GM18511 (cell line): ENCODE results near the gene NADSYN1.
A peak's percentile ranks its signal among the peaks of the same experiment; 100 is the strongest.

Source experiments
- ATAC-seq: cut with Tn5 transposase; IDR thresholded peaks from one replicate; pipeline ENCODE4 v1.9.1; 2021; ENCODE audit warnings: mild to moderate bottlenecking, moderate library complexity; ENCODE audit not compliant: unreplicated experiment

NADSYN1 gene

GRCh38 chr11:71432761-71433647 lies 20.0 kb upstream of the NADSYN1 start:
- ATAC-seq = no peak

- no peak for ATAC-seq
These were observed 19.2 kb upstream of the NADSYN1 start for GRCh38 chr11:71433648-71434450.

GRCh38 chr11:71434576-71435130 lies 18.4 kb upstream of the NADSYN1 start:
- no peak for ATAC-seq

GRCh38 chr11:71435278-71435951 lies 17.6 kb upstream of the NADSYN1 start:
- ATAC-seq = no peak

GRCh38 chr11:71436861-71437260 lies 16.1 kb upstream of the NADSYN1 start:
- no peak for ATAC-seq

- ATAC-seq = no peak
These were observed 15.6 kb upstream of the NADSYN1 start for GRCh38 chr11:71437399-71437798.

GRCh38 chr11:71437879-71438278 lies 15.1 kb upstream of the NADSYN1 start:
- ATAC-seq = no peak

- ATAC-seq = no peak
These were observed 14.4 kb upstream of the NADSYN1 start for GRCh38 chr11:71438650-71439049.

- no peak for ATAC-seq
These were observed 12.8 kb upstream of the NADSYN1 start for GRCh38 chr11:71440021-71440755.

- ATAC-seq = no peak
These were observed 11.8 kb upstream of the NADSYN1 start for GRCh38 chr11:71441251-71441650.

GRCh38 chr11:71442123-71442522 lies 10.9 kb upstream of the NADSYN1 start:
- ATAC-seq = no peak

- no peak for ATAC-seq
These were observed 10.1 kb upstream of the NADSYN1 start for GRCh38 chr11:71442880-71443279.

GRCh38 chr11:71443736-71444445 lies 9.1 kb upstream of the NADSYN1 start:
- ATAC-seq = no peak

- no peak for ATAC-seq
These were observed 8.2 kb upstream of the NADSYN1 start for GRCh38 chr11:71444811-71445210.

- no peak for ATAC-seq
These were observed 6.9 kb upstream of the NADSYN1 start for GRCh38 chr11:71446150-71446549.

GRCh38 chr11:71446942-71447688 lies 5.9 kb upstream of the NADSYN1 start:
- ATAC-seq = no peak

- ATAC-seq = no peak
These were observed 5.2 kb upstream of the NADSYN1 start for GRCh38 chr11:71447791-71448256.

GRCh38 chr11:71448257-71449171 lies 4.5 kb upstream of the NADSYN1 start, which contains the start of gene DHCR7:
DHCR7 (minus strand) TSS chr11:71448393; CDS start chr11:71444952, 3,441 bp downstream.
- peak; percentile 82 for ATAC-seq
